ENCODE data around the gene TMEM131L.

- TF ChIP-seq CTCF (IDR thresholded peaks at IDR 0.05; ENCODE audit: low read depth, low read length, missing input control): no peak
- TF ChIP-seq JUND (IDR thresholded peaks at IDR 0.05): no peak
Measured at GRCh38 chr4:153448003-153448731, 18.0 kb upstream of the TMEM131L start.
